HK-2 (cell line): Measurements from ENCODE around the gene SV2C.

Source experiments
- DNase-seq: peaks from one replicate; pipeline ENCODE4 v3.0.0-alpha.2; 2018; ENCODE audit not compliant: unreplicated experiment

Gene SV2C

GRCh38 chr5:76379316-76379715 is 296.1 kb downstream of the SV2C start:
- no peak for DNase-seq

DNA sequence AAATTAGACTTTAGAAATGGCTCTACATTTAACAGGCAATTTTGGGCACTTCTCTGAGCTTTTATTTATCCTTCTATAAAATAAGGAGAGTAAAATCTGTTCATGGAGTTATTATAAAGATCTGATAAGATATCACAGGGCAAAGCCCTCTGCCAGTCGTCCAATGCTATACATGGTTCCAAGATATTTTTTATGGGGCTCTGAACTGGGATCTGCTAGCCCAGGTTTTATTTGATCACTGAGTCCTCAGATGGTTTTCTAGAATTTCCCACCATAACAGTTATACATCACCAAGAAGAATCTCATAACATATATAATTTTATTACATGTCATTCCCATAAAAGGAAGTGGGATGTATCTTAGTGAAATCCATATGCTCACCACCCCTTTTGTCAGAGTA is 296.7 kb downstream of the SV2C start:
- DNase-seq: no peak

DNA sequence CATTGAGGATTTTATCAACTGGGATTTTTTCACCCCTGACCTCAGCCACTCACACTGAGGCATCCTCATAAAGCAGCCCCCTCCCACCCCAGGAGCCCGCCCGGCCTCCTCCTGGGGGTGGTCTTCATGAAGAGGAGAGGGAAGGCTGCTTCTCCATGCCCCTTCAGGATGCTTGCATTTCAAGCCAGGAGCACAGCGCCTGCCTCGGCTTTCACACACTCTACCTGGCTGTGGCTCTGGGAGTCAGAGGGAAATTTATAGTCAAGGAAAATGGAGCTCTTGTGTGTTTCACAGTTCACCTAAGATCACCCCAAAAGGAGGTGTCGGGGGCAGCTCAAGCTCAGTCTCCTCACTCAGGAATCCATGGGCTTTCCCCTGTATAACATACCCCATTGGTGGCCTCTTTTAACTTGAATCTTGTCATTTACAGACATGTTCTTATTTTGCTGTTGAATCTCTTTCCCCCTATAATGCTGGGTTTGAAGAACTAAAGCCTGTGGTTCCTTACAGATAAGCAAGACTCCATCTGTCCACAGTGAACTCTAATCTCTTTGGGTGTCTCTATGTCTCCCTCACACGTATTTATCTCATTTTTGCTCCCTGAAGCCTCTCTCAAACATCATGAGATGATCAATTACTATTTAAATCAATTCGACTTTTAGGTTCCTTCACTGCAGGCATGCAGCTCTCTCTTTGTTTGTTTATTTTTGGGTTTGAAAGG is 297.3 kb downstream of the SV2C start:
- no peak for DNase-seq

GRCh38 chr5:76383126-76383832 is 300.1 kb downstream of the SV2C start:
- no peak for DNase-seq

GRCh38 chr5:76384189-76384588 is 301.0 kb downstream of the SV2C start:
- no peak for DNase-seq

DNA sequence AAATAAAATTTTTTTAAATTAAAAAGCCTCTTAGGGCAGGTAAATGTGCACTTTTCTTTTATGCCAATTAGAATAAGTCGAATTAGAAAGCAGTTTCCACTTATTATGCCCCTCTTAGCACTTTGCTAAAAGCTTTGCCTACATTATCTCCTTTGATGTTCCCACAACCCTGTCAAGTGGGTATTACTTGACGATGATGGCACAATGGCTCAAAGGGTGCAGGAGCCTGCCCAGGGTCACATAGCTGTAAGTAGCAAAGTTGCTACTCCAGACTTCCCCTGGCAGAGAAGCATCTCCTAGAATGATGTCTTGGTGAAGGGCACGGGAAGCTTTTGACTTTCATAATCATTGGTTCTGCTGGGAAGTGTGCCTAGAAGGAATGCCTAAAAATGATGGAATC is 301.5 kb downstream of the SV2C start:
- no peak for DNase-seq

DNA sequence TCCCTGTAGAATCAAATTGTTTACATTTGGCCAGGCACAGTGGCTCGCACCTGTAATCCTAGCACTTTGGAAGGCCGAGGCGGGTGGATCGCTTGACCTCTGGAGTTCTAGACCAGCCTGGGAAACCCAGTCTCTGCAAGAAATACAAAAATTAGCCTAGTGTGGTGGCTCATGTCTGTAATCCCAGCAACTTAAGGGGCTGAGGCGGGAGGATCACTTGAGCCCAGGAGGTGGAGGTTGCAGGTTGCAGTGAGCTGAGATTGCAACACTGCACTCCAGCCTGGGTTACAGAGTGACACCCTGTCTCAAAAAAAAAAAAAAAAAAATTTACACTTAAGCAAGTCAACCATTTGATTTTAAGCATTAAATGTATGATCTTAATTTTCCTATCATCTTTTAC is 302.4 kb downstream of the SV2C start:
- no peak for DNase-seq

GRCh38 chr5:76386360-76386759 is 303.2 kb downstream of the SV2C start:
- DNase-seq: no peak

GRCh38 chr5:76388236-76388635 is 305.1 kb downstream of the SV2C start:
- DNase-seq: no peak

DNA sequence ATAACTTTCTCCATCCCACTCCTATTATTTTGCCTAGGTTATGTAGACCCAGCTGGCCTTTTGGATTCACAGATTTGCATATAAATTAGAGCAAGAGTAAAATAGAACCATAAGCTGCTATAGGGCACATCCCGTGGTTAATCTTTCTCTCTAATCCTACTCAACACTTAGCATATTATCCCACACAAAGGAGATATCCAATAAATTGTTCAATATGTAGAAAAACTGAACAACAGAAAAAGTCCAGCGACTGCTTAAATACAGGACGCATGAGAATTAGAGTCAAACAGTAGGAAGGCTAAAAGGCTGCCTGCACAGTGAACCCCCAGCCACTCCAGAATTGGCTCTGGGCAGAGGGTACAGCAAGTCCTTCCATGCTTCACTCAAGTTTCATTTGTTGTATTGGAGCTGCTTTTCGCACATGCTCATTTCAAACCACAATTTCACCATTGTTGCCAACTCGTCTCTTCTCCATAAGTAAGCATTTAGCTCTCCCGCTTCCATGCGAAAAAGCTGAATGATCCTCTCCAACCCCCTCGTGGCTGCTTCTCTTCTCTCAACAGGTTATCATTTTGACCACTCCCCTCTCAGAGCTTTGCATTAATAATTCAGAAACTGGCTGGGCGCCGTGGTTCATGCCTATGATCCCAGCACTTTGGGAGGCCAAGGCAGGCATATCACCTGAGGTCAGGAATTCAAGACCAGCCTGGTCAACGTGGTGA is 305.8 kb downstream of the SV2C start:
- no peak for DNase-seq

DNA sequence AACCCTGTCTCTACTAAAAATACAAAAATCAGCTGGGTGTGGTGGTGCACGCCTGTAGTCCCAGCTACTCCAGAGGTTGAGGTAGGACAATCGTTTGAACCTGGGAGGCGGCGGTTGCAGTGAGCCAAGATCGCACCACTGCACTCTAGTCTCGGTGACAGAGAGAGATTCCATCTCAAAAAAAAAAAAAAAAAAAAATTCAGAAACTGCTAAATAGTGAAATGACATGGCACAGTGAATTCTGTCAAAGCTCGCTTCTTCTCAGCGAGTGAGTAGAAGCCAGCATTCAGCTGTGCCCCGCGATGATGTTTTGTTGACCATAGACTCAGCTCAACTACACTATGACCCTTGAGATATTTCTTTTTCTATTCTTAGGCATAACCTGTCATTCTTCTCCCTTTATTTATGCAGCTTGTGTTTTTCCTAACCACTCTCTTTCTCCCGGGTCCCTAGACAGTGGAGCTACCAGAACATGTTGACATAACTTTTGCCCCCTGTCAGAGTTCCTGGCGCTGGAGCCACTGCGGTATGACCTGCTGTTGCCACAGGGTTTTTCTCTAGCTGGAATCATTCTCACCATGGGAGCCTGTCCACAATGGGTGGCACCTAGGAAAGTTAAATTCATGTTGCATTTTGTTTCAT is 306.5 kb downstream of the SV2C start:
- DNase-seq: no peak

DNA sequence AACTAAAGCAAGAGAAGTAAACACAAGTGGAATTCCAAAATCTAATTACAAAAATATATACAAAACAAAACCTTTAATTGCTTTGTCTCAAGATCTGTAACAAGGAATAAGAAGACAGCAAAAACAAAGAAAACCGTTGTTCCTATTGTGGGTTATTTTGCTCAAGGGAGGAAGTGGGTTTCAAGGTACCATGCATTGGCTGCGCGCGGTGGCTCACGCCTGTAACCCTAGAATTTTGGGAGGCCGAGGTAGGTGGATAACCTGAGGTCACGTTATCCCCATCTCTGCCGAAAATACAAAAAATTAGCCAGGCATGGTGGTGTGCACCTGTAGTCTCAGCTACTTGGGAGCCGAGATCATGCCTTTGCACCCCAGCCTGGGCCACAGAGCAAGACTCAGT is 307.8 kb downstream of the SV2C start:
- no peak for DNase-seq

DNA sequence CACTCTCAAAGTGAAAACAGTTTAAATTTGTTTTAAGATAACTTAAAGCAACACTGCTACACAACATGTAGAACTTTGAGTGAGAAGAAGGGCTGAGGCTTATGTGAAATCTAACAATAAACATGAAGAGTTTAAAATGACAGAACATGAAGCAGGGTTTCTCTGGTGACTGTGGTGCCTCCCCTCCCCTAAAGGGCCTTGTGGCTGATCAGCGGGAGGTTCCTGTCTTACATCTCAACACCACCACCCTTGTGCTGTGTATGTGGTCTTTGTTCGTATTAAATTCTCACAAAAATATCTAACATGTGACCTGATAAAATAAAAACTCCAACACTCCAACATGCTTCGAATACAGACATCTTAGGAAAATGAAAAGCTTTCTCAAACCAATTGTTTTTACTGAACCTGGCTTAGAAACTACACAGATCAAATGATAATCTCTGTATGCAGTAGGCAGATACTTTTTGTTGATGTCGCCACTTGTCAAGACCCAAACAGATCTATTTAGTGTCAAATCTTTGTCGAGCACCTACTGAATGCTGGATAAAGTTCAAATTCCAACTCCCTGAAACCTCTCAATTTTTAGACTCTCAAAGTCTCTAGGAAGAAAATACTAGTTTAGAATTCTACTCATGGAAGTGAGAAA is 310.0 kb downstream of the SV2C start:
- DNase-seq: no peak

- no peak for DNase-seq
Measured at GRCh38 chr5:76397200-76397599, 314.0 kb downstream of the SV2C start.

- no peak for DNase-seq
Measured at GRCh38 chr5:76399268-76399667, 316.1 kb downstream of the SV2C start.

DNA sequence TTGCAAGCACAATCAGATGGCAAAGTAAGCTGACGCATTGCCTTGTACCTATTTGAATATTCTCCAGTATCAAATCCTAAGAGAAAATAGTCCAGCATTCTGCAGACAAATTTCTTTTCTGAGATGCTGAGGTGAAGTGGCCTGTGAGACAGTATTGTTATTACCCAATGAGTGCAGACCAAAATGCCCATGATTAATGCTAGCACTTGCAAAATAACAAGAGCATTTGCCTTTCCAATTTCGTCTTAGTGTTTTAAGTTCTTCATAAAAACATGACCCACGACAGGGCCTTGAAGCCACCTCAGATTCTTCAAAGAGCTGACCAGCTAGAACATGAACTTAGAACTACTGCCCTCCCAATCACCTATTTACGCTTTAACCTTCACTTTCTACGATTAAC is 317.3 kb downstream of the SV2C start:
- DNase-seq: no peak

DNA sequence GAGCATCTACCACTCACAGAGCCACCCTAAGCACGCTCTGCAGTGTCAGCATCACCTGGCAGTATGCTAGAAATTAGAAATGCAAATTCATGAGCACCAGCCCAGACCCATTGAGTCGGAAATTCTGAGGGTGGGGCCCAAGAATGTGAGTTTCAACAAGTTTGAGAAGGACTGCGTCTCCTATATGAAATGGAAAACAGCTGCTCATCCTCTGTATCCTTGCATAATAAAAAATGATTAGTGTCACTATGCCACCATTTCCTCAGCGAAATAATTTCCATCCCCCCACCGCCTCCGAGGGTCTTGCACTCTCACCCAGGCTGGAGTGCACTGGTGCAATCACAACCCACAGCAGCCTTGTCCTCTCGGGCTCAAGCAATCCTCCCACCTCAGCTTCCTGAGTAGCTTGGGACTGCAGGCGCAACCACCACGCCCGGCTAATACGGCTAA is 318.6 kb downstream of the SV2C start:
- no peak for DNase-seq

GRCh38 chr5:76402251-76402885 is 319.2 kb downstream of the SV2C start:
- no peak for DNase-seq

DNA sequence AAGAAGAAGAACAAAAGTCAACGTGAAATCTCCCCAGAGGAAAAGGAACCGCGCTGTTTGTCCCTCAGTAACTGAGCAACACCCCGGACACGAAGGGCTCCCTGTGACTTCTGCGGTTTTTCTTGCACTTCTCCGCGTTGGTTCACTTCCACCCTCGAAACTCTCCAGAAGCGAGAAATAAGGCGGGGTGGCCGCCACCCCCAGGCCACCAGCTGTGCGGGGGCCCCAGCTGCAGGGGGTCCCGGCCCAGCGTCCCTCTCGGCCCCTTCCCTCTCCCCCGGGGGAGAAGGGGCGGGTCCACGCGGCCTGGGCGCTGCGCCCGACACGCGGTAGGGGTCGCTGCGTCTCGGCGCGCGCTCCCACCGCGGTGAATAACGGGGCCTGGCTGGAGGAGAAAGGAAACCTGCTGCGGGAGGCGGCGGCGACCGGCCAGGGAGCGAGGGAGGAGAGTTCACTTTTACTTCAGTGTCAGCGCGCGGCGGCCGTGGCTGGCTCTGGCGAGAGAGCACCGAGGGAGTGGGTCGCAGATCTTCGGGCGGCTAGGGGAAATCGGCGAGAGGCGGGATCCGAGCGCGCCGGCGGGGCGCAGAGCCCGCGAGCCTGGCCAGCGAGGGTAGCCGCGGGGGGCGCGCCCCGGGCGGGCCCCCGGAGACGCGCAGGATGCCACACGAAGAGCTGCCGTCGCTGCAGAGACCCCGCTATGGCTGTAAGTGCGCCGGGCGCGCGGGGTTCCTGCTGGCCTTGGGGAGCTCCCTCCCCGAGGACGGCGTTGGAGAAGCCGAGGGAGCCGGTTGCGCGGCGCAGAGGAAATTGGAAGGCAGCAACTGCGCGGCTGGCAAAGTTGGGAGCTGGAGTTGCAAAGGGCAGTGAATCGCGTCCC is 319.9 kb downstream of the SV2C start, which contains the start of gene IQGAP2:
Gene IQGAP2 (plus strand): TSS at position 400 of the 880 bp plus-strand sequence. CDS start 261 bp downstream, at position 661.
- peak; percentile 28 for DNase-seq
